Islet precursor cell (in vitro differentiated cells): ENCODE results near the gene NDST3.

ENCODE experiments used
- DNase-seq: peaks from one replicate; pipeline ENCODE4 v3.0.0-alpha.2; 2018

Gene NDST3

DNA sequence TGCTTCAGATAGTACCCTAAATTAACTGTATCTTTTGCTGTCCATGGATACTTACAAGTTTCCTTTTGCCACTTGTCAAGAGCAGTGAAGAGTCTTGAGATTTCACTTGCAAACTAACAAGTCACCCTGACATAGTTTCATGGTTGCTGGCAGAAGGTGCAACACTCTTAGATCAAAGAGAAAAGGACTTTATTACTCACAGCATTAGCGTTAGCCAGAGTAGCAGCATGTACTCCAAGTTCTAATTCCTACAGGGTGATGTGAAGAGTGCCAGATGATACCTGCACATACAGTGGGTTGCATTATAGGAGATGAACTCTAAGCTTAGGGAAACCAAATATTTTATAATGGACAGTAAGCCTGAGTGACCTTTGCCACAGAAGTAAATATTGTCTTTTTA, 47.9 kb downstream of the NDST3 start:
- DNase-seq, result no peak

DNA sequence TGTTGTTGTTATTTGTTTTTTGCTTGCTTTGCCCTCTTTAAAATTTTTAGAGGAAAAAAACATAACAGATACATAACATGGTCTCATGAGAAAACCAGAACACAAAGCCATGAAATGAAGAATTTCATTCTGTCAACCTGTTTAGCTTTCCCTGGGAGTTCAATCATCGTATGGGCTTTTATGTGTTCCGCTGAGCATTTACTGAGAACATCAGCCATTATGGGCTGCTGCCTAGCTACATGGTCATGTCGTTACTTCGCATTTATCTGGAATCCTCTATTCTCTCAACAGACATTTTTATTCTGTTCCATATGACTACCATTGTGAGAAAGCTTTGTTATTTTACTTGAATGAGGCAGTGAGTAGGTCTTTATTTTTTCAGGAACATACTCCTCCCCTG, 51.4 kb downstream of the NDST3 start:
- DNase-seq, result no peak

DNA sequence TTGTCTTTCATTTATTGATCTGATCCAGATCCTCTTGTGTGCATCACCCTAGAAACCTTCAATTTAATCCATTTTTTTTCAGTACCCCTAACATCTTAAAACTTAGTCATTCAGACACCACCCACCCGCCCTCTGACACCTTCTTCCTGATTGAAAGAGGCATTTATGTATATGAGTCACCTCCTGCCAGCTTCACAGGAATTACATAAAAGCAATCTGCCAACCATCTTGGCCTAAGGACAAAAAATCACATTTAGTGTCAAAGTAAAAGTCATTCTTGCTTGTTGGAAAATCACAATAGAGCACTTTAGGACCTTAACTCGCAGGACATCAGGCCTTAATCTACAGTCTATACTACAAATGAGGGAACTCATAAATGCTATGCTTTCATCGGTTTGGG, 52.1 kb downstream of the NDST3 start:
- no peak for DNase-seq

DNA sequence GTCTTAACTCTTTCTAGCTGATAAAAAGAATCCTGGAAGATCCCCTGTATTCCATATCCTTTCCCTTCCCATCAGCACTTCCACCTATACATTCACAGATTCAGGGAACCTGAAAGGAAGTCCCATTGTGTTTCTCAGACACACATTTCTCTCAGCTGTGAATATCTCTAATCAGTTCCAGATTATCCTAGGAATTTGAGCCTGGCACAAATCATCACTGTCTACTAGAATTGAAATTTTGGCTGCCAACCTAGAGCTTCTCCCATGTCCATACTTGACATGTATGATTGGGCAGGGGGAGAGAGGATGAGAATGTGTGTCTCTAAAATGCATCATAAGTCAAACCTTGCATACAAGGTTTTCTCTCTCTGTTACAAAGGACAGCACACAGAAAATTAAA, 53.1 kb downstream of the NDST3 start:
- no peak for DNase-seq

DNA sequence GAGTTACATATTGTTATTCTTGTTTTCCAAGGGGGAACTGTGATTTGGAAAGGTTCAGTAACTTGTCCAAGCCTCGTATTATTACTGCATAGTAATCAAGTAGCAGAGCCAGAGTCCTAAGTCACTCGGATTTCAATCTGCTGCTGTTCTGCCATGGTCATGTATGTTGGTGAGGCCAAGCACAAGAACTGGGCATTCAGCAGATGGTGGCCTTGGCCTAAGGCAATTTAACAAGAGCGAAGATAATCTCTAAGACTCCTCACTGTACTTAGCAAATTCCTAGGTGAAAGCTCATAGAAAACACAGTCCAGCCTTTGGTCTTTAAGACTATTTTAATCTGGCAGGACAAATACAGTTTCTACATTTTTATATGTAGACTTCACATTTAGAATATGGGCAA, 64.8 kb downstream of the NDST3 start:
- DNase-seq, result no peak

DNA sequence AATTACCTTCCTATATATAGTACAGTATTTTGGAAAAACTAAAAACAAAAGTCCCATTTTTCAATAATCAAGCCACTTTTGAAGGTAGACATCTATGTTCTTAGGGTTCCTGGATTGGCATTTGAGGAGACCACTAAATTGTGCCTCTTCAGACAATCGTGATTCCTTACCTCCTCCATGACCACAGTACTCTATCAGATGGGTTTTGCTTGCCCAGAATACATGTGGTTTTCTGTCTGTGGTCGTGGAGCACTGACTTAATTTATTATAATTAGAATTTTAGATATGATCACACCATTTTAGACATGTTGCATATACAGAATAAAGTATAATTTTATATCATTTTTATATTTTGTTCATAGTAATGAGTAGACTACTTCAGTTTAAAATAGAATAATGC, 67.9 kb downstream of the NDST3 start:
- no peak for DNase-seq

DNA sequence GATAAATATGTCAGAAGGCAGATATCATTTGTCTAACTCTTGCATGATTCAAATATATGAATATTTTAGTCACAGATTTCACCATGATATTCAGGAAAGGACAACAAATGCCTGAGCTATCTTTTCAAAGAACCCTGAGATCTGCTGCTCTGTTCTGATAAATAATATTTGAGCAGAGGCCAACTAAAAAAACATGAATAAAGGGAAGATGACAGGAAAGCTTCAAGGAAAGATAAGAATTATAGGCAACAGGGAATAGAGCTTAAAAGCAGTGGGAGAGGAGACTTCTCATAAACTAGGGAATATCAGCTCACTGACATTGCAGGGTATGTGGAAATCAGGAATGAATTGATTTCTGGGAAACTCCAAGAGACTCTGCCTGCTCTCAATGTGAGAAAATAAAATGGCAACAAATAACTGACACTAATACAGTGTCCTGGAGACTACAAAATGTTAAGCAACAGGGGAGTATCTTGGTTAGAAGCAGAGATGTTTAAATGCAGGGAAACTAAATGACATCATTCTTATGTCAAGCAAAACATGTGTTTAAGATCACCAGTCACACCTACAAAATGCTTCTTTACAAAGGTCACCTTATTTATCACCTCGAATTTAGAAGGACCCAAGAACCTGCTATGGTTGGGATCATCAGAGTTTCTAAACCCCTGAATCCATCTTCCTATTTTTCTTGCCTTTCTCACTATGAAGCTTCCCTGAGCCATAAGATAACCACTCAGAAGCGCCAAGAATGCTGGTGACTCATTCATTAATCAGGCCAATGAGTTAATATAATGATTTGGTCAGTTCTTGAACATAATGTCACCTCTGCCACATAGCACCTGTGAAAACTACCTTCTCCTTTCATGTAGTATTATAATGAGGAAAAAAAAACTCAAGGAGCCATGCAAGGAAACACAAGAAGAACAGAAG, 78.1 kb downstream of the NDST3 start:
- DNase-seq, result no peak

DNA sequence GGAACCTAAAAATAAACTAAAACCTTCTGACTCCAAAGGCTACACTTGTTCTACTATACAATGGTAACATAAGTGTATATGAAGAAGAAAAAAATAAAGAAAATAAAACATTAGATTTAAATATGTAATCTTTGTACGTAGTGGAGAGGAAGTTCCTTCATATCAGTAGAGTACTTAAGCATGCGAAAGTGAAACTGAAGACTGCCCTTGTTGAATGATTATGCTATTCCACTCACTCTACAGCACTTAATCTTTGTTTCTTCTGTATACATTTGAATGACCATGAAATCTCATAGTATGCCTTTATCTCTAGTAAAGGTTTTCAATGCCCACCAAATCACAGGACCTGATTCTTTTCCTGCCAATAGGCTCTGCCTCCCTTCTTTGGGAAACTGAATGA, 78.9 kb downstream of the NDST3 start:
- DNase-seq, result no peak

DNA sequence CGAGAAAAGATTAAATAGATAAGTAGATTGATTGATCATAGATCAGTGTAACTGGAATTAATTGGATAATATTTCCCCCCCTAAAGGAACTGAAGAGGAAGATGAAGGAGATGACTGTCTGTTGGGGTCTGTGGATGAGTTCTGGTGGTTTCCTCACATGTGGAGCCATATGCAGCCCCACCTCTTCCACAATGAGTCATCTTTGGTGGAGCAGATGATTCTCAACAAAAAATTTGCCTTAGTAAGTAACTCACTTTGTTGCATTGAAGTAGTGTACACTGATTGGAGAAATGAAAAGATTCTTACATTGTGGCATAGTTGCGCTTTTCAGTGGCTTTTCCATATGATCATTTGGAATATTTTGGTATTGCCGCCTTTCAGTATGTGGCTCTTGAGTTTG, 80.4 kb downstream of the NDST3 start:
- DNase-seq, result no peak

DNA sequence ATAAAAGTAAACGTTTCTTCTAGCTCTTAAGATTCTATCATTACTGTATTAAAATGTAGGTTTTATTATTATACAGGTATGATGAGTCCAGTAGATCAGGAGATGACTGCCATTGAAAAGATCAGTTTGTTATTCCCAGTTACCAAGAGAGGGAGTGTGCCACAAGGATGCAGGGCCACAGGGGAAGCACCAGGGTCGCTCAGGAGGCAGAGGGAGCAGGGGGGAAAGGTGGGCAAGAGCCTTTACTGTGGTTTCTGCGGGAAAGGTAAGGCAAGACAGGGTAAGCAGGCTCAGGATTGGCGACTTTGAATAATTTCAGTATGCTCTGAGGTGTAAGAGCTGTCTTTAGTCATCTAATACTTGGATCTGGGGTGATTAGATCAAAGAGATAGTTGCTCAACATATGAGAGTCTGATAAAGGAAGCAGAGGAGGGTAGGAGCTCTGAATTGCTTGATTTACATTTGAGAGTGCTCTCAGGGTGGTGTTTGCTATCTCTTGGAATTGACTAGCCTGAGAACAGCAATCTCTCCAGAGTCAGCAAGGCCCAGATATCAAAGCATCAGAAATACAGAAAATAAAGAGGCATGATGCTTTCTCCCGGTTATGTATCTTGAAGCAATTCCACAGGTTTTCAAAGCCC, 86.0 kb downstream of the NDST3 start:
- DNase-seq, result no peak

DNA sequence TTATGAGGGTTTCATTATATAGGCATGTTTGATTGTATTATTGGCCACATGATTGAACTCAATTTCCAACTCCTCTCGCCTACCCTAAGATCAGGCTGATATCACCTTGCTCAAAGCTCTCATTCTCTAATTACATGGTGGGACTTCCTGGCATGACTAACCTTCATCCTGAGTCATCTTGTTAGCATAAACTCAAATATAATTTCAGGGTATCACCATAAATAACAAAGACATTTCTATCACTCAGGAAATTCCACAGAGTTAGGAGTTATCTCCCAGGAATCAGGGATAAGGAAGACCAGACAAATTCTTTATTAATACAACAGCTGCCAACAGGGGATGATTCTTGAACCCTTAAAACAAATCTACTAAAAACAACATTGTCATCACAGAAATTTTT, 90.7 kb downstream of the NDST3 start:
- no peak for DNase-seq

DNA sequence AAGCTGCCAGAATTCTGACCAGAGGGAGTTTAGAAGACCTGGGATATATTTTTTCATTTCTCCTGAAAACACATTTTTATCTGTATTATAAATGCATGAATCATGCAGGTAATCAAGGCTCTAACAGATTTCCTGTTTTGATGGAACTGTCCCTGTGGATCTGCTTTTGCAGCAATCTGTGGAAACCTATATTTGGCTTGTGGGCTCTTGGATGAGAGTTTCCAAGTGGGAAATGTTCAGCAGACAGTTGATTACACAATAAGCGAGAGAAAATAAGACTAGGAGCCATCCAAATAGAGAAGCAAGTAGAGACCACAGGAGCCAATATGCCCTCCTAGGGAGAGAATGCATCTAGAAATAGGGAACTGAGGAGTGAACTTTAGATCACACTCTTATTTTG, 105.0 kb downstream of the NDST3 start:
- no peak for DNase-seq

DNA sequence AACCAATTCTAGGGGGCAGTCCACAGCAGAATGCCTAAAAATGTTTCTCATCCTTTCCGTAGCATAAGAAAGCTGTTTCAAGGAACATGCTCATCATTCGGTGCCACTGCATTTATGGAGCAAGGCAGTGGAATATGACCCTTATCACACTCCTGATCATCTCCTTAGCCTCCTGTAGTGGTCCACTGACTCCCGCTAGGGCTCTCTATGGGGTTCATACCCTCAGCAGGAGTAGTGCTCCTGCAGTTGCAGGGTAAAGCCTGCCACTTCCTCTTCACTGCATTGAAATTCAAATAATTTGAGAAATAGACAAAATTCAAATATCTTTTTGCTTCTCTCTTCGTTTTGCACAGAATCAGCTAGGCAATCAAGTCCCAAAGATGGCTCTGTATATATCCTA, 107.0 kb downstream of the NDST3 start:
- no peak for DNase-seq

DNA sequence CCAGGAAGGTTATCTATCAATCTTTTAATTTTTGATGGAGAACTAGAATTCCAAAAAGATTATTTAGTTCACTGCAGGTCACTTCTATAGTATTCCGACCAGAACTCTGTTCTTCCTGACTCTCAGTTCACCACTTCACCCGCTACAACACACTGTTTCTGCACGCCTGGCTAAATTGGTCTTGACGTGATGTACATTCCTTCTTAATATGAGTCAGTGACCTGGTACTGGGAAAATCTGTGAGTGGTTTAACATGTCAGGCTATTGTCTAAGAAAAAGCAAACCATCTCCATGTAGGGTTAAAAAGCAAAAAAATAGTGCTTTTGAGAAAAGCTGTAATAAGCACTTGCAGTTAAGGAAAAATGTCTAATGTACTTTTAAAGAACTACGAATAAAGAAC, 120.4 kb downstream of the NDST3 start:
- no peak for DNase-seq

DNA sequence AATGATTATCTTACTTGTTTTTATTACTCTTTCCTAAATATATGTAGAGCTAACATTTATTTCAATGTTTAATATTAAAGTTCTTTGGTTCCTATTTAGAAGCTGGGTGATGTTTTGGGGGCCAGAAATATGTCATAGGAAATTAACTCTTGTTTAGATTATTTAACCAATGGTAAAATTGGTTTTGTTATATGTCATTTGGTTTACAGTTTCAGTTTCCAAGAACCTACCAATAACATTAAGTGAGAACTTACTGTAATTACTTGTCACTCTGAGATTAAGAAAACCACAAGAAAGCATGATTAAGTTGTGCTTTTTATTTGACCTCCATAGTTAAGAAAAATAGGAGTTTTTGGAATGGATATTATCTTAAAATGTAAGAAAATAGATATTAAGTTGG, 121.2 kb downstream of the NDST3 start:
- no peak for DNase-seq

DNA sequence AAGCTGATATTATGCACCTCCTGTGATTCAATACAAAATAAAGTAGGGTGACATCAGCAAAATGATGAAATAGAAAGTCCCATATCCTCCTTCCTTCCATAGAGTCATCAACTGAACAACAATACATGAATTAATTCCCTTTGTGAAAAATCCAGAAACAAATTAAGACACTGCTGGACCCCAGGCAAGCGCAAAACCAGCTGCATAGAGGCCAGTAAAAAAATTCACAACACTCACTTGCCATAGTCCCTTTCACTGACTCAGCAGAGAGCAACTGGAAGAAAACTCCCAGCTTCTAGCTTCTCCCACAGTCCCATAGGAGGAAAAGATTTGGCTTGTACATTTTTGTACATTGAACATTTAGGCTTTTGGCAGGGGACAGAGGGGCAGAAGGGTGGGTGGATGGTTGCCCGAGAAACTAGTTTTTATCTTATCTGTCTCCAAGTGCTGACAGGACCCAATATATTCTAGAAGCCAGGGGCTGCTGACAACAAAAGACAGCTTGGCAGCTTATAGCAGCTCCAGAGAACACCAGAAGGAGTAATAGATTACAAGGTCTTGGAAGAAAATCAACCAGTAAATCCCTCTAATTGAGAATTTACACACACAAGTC, 124.6 kb downstream of the NDST3 start:
- no peak for DNase-seq

DNA sequence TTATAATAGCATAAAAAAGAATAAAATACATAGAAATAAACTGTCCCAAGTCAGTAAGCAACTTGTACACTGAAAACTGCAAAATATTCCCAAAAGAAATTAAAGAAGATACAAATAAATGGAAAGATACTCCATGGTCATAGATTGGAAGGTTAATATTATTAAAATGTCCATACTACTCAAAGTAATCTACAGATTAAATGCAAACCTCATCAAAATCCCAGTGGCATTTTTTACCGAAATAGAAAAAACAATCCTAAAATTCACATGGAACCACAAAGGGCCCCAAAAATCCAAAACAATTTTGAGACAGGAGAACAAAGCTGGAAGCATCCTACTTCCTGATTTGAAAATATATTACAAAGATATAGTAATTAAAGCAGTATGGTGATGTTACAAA, 133.0 kb downstream of the NDST3 start:
- DNase-seq, result no peak

DNA sequence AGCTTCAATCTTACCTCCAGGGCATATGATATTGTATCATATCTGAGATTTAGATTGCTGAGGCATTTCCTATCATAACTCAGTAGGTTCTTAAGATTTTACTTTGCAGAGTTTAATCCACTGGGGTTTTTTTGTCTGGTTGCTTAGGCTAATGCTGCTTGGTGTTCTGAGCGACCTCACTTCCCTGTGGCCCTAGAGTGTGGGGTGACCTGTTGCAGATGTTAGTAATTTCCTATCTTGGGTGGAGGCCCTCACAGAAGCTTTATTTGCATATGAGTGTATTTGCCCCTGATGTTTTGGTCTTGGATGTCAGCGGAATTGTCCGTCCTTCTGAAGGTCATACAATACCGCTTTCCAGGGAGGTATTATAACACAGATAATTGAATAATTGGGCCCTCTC, 137.1 kb downstream of the NDST3 start:
- no peak for DNase-seq

DNA sequence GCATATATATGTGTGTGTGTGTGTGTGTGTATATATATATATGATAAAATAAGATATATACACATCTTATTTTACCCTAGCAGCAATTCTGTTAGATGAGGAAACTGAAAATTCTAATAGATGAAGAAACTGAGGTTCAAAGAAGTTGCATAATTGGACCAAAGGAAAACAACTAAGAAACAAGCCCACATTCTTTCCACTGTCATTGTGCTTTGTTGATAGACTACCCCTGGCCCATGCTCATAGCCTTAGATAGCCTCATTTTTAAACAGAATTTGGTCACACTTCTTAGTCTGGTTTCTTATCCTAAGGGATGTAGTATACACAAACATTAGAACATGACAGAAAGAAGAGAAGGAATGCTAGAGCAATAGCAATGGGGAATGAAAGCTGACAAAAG, 138.8 kb downstream of the NDST3 start:
- no peak for DNase-seq

DNA sequence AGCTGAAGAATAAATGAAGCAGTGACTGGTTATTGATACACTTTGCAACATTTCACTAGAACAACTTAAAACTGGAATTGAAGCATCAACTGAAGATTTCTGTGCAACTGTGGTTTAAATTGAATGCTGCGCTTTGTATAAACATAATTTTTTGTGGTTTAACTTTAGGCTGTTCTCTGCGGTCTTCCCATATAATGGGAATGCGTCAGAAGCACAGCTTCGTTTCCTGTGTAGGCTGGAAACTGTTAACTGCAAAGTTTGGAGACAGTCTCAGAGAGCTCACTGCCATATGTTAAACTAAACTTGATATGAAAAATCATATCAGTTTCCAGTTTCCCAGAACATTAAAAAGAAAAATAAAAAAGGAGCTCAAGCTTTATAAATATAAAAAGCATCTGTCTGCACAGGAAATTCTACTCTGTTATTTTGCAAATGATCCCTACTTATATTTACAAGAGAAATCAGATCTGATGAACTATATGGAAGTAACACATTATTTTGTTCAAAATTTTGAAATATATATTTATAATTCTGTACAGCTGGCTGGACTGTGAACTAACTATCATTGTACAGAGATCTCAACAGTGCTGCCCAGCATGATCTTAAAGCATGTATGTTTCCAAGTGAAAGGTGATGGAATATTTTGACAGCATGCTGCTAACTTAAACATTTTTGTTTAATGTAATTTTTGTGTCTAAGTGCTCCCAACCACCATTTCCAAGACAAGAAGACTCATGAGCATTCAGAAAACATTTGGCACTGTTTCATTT, 139.9 kb downstream of the NDST3 start:
- no peak for DNase-seq

DNA sequence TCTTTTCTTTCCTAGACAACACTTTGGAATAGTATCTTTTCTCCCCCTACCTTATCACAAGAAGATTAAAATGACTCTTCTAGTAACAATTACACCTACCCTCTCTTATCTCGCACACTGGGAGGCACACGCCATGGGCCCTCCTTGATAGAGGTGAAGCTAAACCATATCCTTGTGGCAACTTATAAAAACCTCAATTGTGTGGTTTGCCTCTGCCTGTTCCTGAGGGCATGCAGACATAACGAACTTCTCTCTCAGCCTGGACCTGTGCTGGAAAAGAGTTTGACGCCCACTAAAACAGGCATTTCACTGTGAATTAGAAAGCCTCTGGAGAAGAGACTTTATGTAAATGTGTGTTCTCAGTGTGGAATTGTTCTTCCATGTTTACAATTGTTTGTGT, 141.2 kb downstream of the NDST3 start:
- no peak for DNase-seq

DNA sequence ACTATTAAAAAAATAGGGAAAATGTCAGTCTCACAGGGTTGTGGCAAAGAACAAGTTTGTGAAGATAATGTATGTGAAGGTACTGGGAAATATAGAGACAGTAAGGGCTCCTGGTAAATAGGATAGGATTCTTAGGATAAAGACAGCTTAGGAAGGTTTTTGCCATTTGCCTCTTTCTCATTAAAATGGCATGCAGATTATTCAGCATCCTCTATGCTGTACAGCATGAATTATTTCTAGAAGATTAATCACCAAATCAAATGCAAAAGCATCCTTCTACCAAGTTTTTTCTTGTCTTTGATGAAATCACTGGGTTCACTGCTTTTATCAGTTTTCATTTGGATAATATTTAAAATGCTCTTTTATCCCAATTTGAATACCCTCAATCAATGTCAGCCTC, 142.8 kb downstream of the NDST3 start:
- no peak for DNase-seq

DNA sequence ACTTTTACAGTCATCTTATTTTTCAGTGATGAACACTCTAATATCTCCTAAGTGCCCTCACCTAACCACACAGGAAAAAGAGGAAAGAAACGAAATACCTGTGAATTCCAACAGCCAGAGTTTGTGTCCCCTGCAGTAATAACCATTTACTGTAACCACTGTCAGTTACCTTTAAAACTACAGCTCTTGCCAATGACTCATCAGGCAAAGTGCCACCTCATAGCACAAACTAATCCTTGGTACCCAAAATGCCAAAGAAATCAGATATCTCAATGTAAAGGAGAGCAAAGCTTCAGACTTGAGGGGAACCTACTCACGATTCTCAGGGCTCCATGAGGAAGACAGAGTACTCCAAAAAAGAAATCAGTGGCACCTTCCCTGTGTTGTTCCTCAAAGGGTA, 146.5 kb downstream of the NDST3 start:
- no peak for DNase-seq

DNA sequence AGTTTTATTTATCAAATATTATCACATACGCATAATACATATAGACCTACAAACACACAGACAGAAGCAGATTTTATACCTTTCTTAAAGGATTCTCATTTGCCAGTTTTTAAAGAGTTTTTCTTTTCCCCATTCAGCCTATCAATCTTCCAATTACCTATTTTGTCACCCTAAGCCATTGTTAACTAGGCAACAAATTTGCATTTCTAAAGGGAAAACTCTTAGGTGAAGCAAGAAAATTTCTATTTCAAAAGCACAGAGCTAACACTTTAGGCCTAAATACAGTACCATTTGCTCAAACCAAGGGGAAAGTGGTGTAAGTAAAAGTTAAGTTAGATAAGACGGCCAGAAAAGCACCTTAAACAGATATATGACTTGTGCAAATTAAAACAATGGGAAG, 156.6 kb downstream of the NDST3 start:
- DNase-seq, result no peak
